Activated gamma-delta T cell treated with Interleukin-2 at 50 U/mL for 16 hours (primary cell): ENCODE data around the gene DEFB128.

Source experiments
- DNase-seq: peaks from one replicate; pipeline ENCODE4 v3.0.0-alpha.2; 2020

DEFB128 gene

DNA sequence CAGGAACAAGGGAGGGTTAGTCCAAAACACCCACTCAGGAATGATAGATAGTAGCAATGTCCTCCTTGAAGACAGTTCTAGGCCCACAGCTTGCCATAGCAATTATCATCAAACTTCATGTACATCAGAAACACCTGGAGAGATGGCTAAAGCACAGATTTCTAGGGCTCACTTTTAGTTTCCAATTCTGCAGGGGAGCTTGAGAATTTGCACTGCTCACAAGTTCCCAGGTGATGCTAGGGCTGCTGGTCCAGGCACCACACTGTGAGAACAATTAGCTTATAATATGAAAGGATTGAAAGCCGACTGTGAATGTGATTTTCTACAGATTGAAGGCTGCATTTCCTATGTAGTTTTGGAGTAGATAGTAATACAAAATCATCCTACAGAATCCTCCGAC is 43.6 kb downstream of the DEFB128 start:
- DNase-seq: no peak

DNA sequence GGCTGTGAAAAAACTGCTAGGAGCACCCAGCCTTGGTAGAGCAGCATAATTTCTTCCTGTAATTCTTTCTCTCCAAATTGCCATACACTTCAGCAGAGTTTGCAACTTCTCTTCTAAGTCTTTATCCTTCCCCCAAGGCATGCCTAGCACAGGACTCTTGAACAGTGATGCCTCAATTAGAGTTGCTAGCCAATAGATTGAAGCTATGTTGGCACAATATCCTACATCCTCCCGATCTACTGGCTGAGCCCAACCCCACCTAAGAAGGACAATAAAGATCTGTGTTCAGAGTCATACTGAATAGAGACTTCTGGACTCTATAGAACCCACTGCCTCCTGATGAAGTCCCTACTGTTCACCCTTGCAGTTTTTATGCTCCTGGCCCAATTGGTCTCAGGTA is 47.2 kb downstream of the DEFB128 start, which contains the start of gene DEFB126:
TSS of gene DEFB126 (plus strand) at position 301 of the 400 bp plus-strand sequence. CDS start at position 340, 39 bp downstream.
- DNase-seq: no peak
